Measurements from ENCODE around the gene TOB1. TPM values are rescaled to one million over a fixed set of nuclear protein-coding genes. Genes with fewer than 3 reads are reported as not detected.

Gene TOB1
- total and polyA plus RNA-seq, 2 of the 4 experiments (the other 2 are of a cell fraction): 4.3 to 9.0 TPM

DNA sequence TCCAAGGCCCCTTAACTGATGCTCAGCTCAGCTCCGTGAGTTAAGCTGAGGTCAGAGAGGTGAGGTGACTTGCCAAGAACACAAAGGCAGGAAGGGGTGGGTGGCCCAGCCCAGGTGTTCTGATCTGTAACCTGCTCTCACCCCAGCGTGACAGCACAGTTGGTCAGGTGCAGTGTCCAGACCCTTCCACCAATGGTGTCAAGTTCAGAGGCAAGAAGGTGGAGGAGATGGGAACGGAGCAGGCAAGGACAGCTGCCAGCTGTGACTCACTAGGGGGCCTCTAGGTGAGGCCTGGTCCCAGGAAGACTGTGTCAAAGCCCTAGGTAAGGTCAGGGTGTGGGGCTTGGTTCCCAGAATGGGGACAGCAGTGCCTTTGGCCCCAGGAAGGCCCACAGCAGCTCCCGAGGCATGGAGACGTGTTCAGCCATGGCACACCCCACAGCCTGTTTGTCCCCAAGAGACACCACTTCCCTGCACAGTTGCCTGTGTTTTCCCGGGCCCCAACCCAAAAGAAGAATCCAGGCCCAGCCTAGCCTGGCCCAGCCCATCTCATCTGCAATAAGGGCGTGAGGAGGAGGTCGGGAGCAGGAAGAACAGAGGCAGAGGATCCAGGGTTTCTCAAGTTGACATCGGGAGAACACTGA, 23.5 kb downstream of the TOB1 start:
- no peak overlapping the region for H2BK15ac ChIP-seq (ENCODE audit: low read depth, low read length)
- H3K23ac ChIP-seq (ENCODE audit: low read depth, low read length): no peak overlapping the region
- in situ Hi-C loops (cut with MboI; ENCODE audit: low sequenced_read_pairs) (loop anchor here (5.0 kb wide), 2 partner anchors 55 to 295 kb away; partner anchors contain the start of gene SPATA20), intact Hi-C loops (cut with micrococcal nuclease) (loop anchor here (1.0 to 5.0 kb wide), 3 partner anchors 59 to 360 kb away; partner anchors contain the start of gene SPATA20), dilution Hi-C loops (cut with HindIII; ENCODE audit: low sequenced_read_pairs, unreplicated experiment) (no loop called here)
- no peak overlapping the region for H3K4me3 ChIP-seq (ENCODE audit: insufficient read depth, low read depth, low read length)
- H4K20me1 ChIP-seq (ENCODE audit: insufficient read depth, low read length): no peaks in the 10 kb centered on the region
- POLR2A ChIA-PET (ENCODE audit: unreplicated experiment): no interaction called here
- H3K9me1 ChIP-seq (ENCODE audit: insufficient read depth, low read length): no peaks in the 10 kb centered on the region
- no peak overlapping the region for H3K27ac ChIP-seq (ENCODE audit: insufficient read depth, low read length)
- whole genome bisulfite sequencing, 2 experiments (ENCODE audit: extremely low coverage in 2 of 2, insufficient read length in 1 of 2): no CpG with 5 or more reads among the region's 9 CpGs
- H4K8ac ChIP-seq (ENCODE audit: low read depth in 2 of 2, low read length in 2 of 2): no peak overlapping the region
- no peak overlapping the region for H4K5ac ChIP-seq (ENCODE audit: low read depth, low read length)
- no peaks in the 10 kb centered on the region for H3K9me3 ChIP-seq (ENCODE audit: control insufficient read depth, insufficient read depth, low read length)
- H3K9ac ChIP-seq (ENCODE audit: low read depth, low read length): no peak overlapping the region
- H4K91ac ChIP-seq (ENCODE audit: insufficient read depth, low read depth, low read length): no peak overlapping the region
- no peak overlapping the region for H3K4me2 ChIP-seq (ENCODE audit: low read depth, low read length)
- 0 out of 2 replicates have a peak overlapping the region, but pooled peaks have one; percentile 3 for H2AK5ac ChIP-seq (ENCODE audit: low read depth, low read length)
- no peak overlapping the region for H2BK120ac ChIP-seq (ENCODE audit: low read depth, low read length)
- no peak overlapping the region for H3K56ac ChIP-seq (ENCODE audit: extremely low read depth, insufficient read depth, low read length)
- ATAC-seq (ENCODE audit: low read depth) (no peak), DNase-seq (no peak)
- no peaks in the 10 kb centered on the region for H3K36me3 ChIP-seq (ENCODE audit: control insufficient read depth, insufficient read depth, low read length)
- no peaks in the 10 kb centered on the region; the same call in 1 of the 2 replicates for H3K27me3 ChIP-seq (ENCODE audit: control insufficient read depth, insufficient read depth, low read length)
- no TSS peak for BruUV-seq (replicated peaks)
- H2AFZ ChIP-seq (replicated peaks; ENCODE audit: low read length, poor library complexity): peak overlapping the region; percentile 60
- CTCF ChIA-PET: interaction anchor here (0.6 to 1.4 kb wide), 5 partner anchors 9 to 64 kb away, joined by 3 to 8 read pairs (median 4); no protein-coding TSS in a partner anchor
- no peak overlapping the region for H3K18ac ChIP-seq (ENCODE audit: low read depth, low read length)
- no peak overlapping the region for H2BK5ac ChIP-seq (ENCODE audit: low read depth, low read length, poor library complexity, severe bottlenecking)
- no peak overlapping the region for H2AK9ac ChIP-seq (replicated peaks; ENCODE audit: low read depth, low read length, poor library complexity)
- H2BK20ac ChIP-seq (ENCODE audit: low read depth, low read length): no peak overlapping the region
- no peak overlapping the region for H3K14ac ChIP-seq (replicated peaks; ENCODE audit: low read depth, low read length)
- peaks cover 6% of the 10 kb centered on the region; the same call in 1 of the 2 replicates for H3K4me1 ChIP-seq (ENCODE audit: control insufficient read depth, insufficient read depth, low read length)
- no peak overlapping the region for H3K4ac ChIP-seq (ENCODE audit: low read depth, low read length)
- no peaks in the 10 kb centered on the region for H3K79me1 ChIP-seq (ENCODE audit: low read depth in 1 of 2, low read length in 2 of 2)
- no peak for TF ChIP-seq RCOR1 (IDR thresholded peaks at IDR 0.05; ENCODE audit: insufficient replicate concordance, low read length)
- no peak for TF ChIP-seq BHLHE40 (IDR thresholded peaks at IDR 0.05; ENCODE audit: low read depth, low read length)
- TF ChIP-seq MAFK (IDR thresholded peaks at IDR 0.05; ENCODE audit: low read depth, low read length): no peak
- TF ChIP-seq CHD1 (IDR thresholded peaks at IDR 0.05; ENCODE audit: low read depth, low read length): no peak
- TF ChIP-seq USF2 (IDR thresholded peaks at IDR 0.05; ENCODE audit: low read depth, low read length): no peak
- no peak for TF ChIP-seq CEBPB (IDR thresholded peaks at IDR 0.05; ENCODE audit: low read depth, low read length)
- TF ChIP-seq, protein P1, sequence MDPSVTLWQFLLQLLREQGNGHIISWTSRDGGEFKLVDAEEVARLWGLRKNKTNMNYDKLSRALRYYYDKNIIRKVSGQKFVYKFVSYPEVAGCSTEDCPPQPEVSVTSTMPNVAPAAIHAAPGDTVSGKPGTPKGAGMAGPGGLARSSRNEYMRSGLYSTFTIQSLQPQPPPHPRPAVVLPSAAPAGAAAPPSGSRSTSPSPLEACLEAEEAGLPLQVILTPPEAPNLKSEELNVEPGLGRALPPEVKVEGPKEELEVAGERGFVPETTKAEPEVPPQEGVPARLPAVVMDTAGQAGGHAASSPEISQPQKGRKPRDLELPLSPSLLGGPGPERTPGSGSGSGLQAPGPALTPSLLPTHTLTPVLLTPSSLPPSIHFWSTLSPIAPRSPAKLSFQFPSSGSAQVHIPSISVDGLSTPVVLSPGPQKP (IDR thresholded peaks at IDR 0.05; ENCODE audit: borderline replicate concordance, low read depth, low read length): no peak
- no peak for TF ChIP-seq RFX5 (IDR thresholded peaks at IDR 0.05; ENCODE audit: low read depth, low read length)
- TF ChIP-seq, protein P2, sequence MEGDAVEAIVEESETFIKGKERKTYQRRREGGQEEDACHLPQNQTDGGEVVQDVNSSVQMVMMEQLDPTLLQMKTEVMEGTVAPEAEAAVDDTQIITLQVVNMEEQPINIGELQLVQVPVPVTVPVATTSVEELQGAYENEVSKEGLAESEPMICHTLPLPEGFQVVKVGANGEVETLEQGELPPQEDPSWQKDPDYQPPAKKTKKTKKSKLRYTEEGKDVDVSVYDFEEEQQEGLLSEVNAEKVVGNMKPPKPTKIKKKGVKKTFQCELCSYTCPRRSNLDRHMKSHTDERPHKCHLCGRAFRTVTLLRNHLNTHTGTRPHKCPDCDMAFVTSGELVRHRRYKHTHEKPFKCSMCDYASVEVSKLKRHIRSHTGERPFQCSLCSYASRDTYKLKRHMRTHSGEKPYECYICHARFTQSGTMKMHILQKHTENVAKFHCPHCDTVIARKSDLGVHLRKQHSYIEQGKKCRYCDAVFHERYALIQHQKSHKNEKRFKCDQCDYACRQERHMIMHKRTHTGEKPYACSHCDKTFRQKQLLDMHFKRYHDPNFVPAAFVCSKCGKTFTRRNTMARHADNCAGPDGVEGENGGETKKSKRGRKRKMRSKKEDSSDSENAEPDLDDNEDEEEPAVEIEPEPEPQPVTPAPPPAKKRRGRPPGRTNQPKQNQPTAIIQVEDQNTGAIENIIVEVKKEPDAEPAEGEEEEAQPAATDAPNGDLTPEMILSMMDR (conservative IDR thresholded peaks at IDR 0.05; ENCODE audit: low read depth, low read length): no peak
- no peak for TF ChIP-seq NFE2L2 (IDR thresholded peaks at IDR 0.05; ENCODE audit: low read depth, low read length)
- no peak for TF ChIP-seq POLR2A (IDR thresholded peaks at IDR 0.05; ENCODE audit: low read depth, low read length)
- no peak for TF ChIP-seq RAD21 (IDR thresholded peaks at IDR 0.05; ENCODE audit: low read length)
- no peak for TF ChIP-seq MXI1 (IDR thresholded peaks at IDR 0.05; ENCODE audit: borderline replicate concordance, low read depth, low read length)
- TF ChIP-seq MAZ (IDR thresholded peaks at IDR 0.05; ENCODE audit: borderline replicate concordance, low read depth, low read length): no peak
- TF ChIP-seq FOS (IDR thresholded peaks at IDR 0.05; ENCODE audit: low read depth, low read length): no peak
